PFSK-1 (cell line): ENCODE measurements around the gene CTNNA1.

Experiments
- FOXP2 ChIP-seq: optimal IDR thresholded peaks from 2 replicates; pipeline ENCODE3; 2011; ENCODE audit warnings: borderline replicate concordance, control low read depth, inconsistent platforms; ENCODE audit not compliant: insufficient read depth; ENCODE audit errors: extremely low read length, extremely low read depth
- POLR2AphosphoS5 ChIP-seq: IDR thresholded peaks from 2 replicates; pipeline ENCODE4 v1.6.1; 2012; ENCODE audit warnings: low read depth, mild to moderate bottlenecking, control low read depth, low read length, moderate library complexity
- REST ChIP-seq, 2 experiments: IDR thresholded peaks; 2 replicates each; pipeline versions ENCODE4 v1.6.1 to v1.8.0; 2011 to 2012; ENCODE audit warnings: low read depth in 2 of 2, low read length in 2 of 2, control low read depth in 1 of 2, inconsistent platforms in 1 of 2, mild to moderate bottlenecking in 1 of 2, moderate library complexity in 1 of 2; ENCODE audit not compliant: insufficient read depth in 1 of 2
- SIN3A ChIP-seq: IDR thresholded peaks from 2 replicates; pipeline ENCODE4 v1.6.1; 2012; ENCODE audit warnings: mild to moderate bottlenecking, low read length, moderate library complexity, borderline replicate concordance; ENCODE audit not compliant: insufficient read depth
- TAF1 ChIP-seq: IDR thresholded peaks from 2 replicates; pipeline ENCODE4 v1.6.1; 2012; ENCODE audit warnings: low read length, control low read depth, borderline replicate concordance; ENCODE audit not compliant: insufficient read depth

CTNNA1 gene

DNA sequence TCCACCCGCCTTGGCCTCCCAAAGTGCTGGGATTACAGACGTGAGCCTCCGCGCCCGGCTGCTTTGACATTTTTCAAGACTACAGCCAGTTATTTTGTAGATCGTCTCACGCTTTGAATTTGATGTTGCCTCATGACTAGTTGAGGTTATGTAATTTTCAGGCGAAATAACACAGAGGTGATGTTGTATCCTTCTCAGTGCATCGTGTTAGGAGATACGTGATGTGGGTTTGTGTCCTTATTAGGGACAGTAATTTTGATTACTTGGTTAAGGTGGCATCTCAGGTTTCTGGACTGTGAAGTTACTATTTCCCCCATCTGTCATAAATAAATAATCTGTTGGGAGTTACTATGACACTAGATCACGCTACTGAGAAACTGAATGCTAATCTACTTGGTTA is 25.0 kb downstream of the CTNNA1 start:
- TF ChIP-seq POLR2AphosphoS5 (no peak), SIN3A (no peak), FOXP2 (no peak), REST (IDR thresholded peaks at IDR 0.05; ENCODE audit: insufficient read depth in 1 of 2, low read depth in 2 of 2, low read length in 2 of 2) (no peak), TAF1 (no peak)

- TF ChIP-seq FOXP2 = no peak
- TF ChIP-seq SIN3A = no peak
- no peak for TF ChIP-seq TAF1
- TF ChIP-seq REST (IDR thresholded peaks at IDR 0.05; ENCODE audit: insufficient read depth in 1 of 2, low read depth in 2 of 2, low read length in 2 of 2) = no peak
- TF ChIP-seq POLR2AphosphoS5 = no peak
Observed at GRCh38 chr5:138783976-138784375, 30.8 kb downstream of the CTNNA1 start.

- TF ChIP-seq POLR2AphosphoS5 (no peak), REST (IDR thresholded peaks at IDR 0.05; ENCODE audit: insufficient read depth in 1 of 2, low read depth in 2 of 2, low read length in 2 of 2) (no peak), SIN3A (no peak), TAF1 (no peak), FOXP2 (no peak)
Observed at GRCh38 chr5:138784590-138784989, 31.4 kb downstream of the CTNNA1 start.

GRCh38 chr5:138789771-138790242 is 36.6 kb downstream of the CTNNA1 start:
- TF ChIP-seq TAF1 (no peak), FOXP2 (no peak), POLR2AphosphoS5 (no peak), SIN3A (no peak), REST (IDR thresholded peaks at IDR 0.05; ENCODE audit: insufficient read depth in 1 of 2, low read depth in 2 of 2, low read length in 2 of 2) (no peak)

DNA sequence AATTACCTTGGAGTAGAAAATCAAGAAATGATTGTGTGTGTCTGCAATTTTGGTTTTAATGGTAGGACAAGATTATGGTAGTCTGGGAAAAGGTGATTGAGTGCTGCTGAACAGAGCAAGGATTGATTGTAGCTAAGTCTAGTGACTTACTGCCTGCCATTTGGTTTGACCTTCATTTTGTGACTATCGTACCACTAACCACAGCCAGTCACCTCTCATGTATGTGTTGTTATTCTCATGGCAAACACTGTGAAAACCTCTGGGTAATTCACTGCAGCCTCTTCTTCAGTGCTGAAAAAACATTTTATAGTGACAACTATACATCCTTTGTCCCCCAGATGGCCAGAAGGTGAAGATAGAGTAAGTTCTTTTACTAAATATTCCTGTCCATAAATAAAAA is 37.5 kb downstream of the CTNNA1 start:
- TF ChIP-seq SIN3A = no peak
- no peak for TF ChIP-seq POLR2AphosphoS5
- TF ChIP-seq REST (IDR thresholded peaks at IDR 0.05; ENCODE audit: insufficient read depth in 1 of 2, low read depth in 2 of 2, low read length in 2 of 2) = no peak
- TF ChIP-seq FOXP2 = no peak
- no peak for TF ChIP-seq TAF1
